Smooth muscle cell (in vitro differentiated cells): Measurements from ENCODE around the gene RPUSD1. TPM values are rescaled to one million over a fixed set of nuclear protein-coding genes. Genes with fewer than 3 reads are reported as not detected.

Experiments
- DNase-seq: peaks from one replicate; lab custom pipeline; 2025; ENCODE audit not compliant: unreplicated experiment; lab: John Stamatoyannopoulos, UW
- H2AFZ ChIP-seq: fragments of 200-600 bp; sonication (generic); 2 replicates; pipeline ENCODE4 v1.6.0; 2016; ENCODE audit warnings: antibody characterized with exemption, low read depth, mild to moderate bottlenecking
- H3F3A ChIP-seq: fragments of 200-600 bp; sonication (generic); 2 replicates; pipeline ENCODE4 v1.6.0; 2017; ENCODE audit warnings: antibody characterized with exemption, low read depth
- H3K27ac ChIP-seq: fragments of 200-600 bp; sonication (generic); 2 replicates; pipeline ENCODE4 v1.5.1; 2016; ENCODE audit warnings: low read depth, mild to moderate bottlenecking
- H3K27me3 ChIP-seq: fragments of 200-600 bp; sonication (generic); 2 replicates; pipeline ENCODE4 v1.6.1; 2016; ENCODE audit warnings: low read depth, mild to moderate bottlenecking
- H3K36me3 ChIP-seq: fragments of 200-600 bp; sonication (generic); 2 replicates; pipeline ENCODE4 v1.5.1; 2016; ENCODE audit warnings: low read depth
- H3K4me1 ChIP-seq: fragments of 200-600 bp; sonication (generic); 2 replicates; pipeline ENCODE4 v1.5.1; 2016; ENCODE audit warnings: low read depth
- H3K4me2 ChIP-seq: fragments of 200-600 bp; sonication (generic); 2 replicates; pipeline ENCODE4 v1.6.0; 2016; ENCODE audit warnings: mild to moderate bottlenecking
- H3K4me3 ChIP-seq: fragments of 200-600 bp; sonication (generic); 2 replicates; pipeline ENCODE4 v1.5.1; 2016; ENCODE audit warnings: mild to moderate bottlenecking
- H3K79me2 ChIP-seq: fragments of 200-600 bp; sonication (generic); 2 replicates; pipeline ENCODE4 v1.6.0; 2016; ENCODE audit warnings: low read depth, mild to moderate bottlenecking
- H3K9ac ChIP-seq: fragments of 200-600 bp; sonication (generic); 2 replicates; pipeline ENCODE4 v1.6.0; 2016; ENCODE audit warnings: low read depth
- H3K9me3 ChIP-seq: fragments of 200-600 bp; sonication (generic); replicated peaks from 2 replicates; pipeline ENCODE4 v1.5.1; 2016; ENCODE audit warnings: low read depth
- H4K20me1 ChIP-seq: fragments of 200-600 bp; sonication (generic); 2 replicates; pipeline ENCODE4 v1.6.0; 2016; ENCODE audit warnings: low read depth
- WGBS: methylation state at CpG from one replicate; pipeline ENCODE4 v1.1.7; 2016; ENCODE audit warnings: low lambda C conversion rate; 5-methylcytosine and 5-hydroxymethylcytosine counted together
- polyA plus RNA-seq: library from polyadenylated mRNA; unstranded; fragments of >200 nt; fragmentation: Nextera tagmentation; extraction: Ambion mirVana; gene quantifications from 2 replicates; pipeline ENCODE4 v1.2.1, GENCODE V29; 2016
- total RNA-seq: library from RNA; depleted of rRNA; stranded (reverse); fragments of >200 nt; gene quantifications from 2 replicates; pipeline ENCODE4 v1.2.3, GENCODE V29; 2014
- TF ChIP-seq, protein P1 (sequence below): fragments of 200-600 bp; sonication (generic); IDR thresholded peaks from 2 replicates; pipeline ENCODE4 v1.5.1; 2017; ENCODE audit warnings: borderline replicate concordance, mild to moderate bottlenecking, antibody characterized with exemption; ENCODE audit not compliant: insufficient read depth, poor library complexity, severe bottlenecking

The RPUSD1 gene
- total and polyA plus RNA-seq, 2 experiments from 2014 or later: 7.8 to 20.8 TPM

DNA sequence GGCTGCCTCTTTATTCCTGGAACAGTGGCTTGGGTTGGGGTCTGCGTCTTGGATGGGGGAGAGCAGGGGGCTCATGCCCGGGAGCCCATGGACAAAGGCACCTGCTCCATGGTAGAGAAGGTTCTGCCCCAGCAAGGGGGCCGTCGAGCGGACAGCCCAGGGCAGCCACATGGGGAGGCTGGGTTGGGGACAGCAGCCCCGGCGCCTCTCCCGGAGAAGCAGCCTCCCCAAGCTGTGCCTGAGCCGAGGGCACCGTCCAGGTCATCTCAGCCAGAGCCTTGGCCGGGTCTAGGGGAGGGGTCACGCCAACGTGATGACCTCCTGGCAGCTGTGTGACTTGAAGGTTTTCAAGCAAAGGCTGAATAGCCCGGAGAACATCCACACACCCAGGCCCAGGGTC, 45.2 kb upstream of the RPUSD1 start:
- no peak overlapping the region for H3K4me3 ChIP-seq
- H3K9ac ChIP-seq: no peak overlapping the region
- H3K79me2 ChIP-seq: no peaks in the 10 kb centered on the region
- no peak overlapping the region for H3K27ac ChIP-seq
- TF ChIP-seq, protein P1, sequence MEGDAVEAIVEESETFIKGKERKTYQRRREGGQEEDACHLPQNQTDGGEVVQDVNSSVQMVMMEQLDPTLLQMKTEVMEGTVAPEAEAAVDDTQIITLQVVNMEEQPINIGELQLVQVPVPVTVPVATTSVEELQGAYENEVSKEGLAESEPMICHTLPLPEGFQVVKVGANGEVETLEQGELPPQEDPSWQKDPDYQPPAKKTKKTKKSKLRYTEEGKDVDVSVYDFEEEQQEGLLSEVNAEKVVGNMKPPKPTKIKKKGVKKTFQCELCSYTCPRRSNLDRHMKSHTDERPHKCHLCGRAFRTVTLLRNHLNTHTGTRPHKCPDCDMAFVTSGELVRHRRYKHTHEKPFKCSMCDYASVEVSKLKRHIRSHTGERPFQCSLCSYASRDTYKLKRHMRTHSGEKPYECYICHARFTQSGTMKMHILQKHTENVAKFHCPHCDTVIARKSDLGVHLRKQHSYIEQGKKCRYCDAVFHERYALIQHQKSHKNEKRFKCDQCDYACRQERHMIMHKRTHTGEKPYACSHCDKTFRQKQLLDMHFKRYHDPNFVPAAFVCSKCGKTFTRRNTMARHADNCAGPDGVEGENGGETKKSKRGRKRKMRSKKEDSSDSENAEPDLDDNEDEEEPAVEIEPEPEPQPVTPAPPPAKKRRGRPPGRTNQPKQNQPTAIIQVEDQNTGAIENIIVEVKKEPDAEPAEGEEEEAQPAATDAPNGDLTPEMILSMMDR: no peak
- no peaks in the 10 kb centered on the region for H3K27me3 ChIP-seq
- no peak for DNase-seq
- H3K4me1 ChIP-seq: no peaks in the 10 kb centered on the region
- H3K4me2 ChIP-seq: no peak overlapping the region
- peaks cover 6% of the 10 kb centered on the region for H3K9me3 ChIP-seq
- no peaks in the 10 kb centered on the region for H3F3A ChIP-seq
- 86% methylated on average over 13 of the region's 14 CpGs for WGBS
- no peaks in the 10 kb centered on the region for H4K20me1 ChIP-seq
- no peak overlapping the region for H2AFZ ChIP-seq
- H3K36me3 ChIP-seq: no peaks in the 10 kb centered on the region

DNA sequence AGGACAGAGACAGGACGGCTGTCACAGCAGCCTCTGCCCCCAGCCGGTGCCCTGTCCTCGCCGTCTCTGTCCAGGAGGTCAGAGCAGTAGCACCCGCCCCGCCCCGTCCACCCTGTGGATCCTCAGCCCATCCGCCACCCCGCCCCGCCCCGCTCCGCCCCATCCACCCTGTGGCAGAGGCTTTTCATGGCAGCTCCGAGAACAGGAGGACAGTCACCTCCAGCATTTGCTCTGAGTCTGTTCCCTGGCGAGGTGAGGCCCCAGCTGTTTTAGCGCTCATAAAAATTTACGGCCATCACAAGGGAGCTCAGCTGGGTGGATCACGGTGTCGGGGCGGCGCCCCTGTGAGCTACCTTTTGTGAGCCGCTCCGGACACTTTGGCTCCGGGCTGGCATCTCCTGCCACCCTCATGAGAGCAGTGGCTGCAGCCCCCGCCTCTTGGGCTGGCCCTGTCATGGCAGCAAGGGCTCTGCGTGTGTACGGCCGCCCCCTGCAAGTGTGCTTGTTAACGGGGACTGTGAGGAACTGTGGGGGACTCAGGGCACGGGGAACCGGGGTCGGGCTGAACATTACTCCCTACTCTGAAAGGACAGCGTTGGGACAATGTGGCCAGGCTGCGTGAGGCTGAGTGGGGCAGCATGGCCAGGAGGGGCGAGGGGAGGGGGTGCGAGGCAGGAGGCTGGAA, 44.6 kb upstream of the RPUSD1 start:
- H3K4me2 ChIP-seq: no peak overlapping the region
- 92% methylated on average over 28 of the region's 35 CpGs for WGBS
- no peaks in the 10 kb centered on the region for H3K79me2 ChIP-seq
- H2AFZ ChIP-seq: no peak overlapping the region
- no peak for DNase-seq
- H3K4me3 ChIP-seq: no peak overlapping the region
- H4K20me1 ChIP-seq: no peaks in the 10 kb centered on the region
- TF ChIP-seq, protein P1: no peak
- H3K9me3 ChIP-seq: peaks cover 6% of the 10 kb centered on the region
- H3K4me1 ChIP-seq: no peaks in the 10 kb centered on the region
- no peaks in the 10 kb centered on the region for H3F3A ChIP-seq
- no peaks in the 10 kb centered on the region for H3K36me3 ChIP-seq
- H3K27me3 ChIP-seq: no peaks in the 10 kb centered on the region
- H3K27ac ChIP-seq: no peak overlapping the region
- H3K9ac ChIP-seq: no peak overlapping the region

DNA sequence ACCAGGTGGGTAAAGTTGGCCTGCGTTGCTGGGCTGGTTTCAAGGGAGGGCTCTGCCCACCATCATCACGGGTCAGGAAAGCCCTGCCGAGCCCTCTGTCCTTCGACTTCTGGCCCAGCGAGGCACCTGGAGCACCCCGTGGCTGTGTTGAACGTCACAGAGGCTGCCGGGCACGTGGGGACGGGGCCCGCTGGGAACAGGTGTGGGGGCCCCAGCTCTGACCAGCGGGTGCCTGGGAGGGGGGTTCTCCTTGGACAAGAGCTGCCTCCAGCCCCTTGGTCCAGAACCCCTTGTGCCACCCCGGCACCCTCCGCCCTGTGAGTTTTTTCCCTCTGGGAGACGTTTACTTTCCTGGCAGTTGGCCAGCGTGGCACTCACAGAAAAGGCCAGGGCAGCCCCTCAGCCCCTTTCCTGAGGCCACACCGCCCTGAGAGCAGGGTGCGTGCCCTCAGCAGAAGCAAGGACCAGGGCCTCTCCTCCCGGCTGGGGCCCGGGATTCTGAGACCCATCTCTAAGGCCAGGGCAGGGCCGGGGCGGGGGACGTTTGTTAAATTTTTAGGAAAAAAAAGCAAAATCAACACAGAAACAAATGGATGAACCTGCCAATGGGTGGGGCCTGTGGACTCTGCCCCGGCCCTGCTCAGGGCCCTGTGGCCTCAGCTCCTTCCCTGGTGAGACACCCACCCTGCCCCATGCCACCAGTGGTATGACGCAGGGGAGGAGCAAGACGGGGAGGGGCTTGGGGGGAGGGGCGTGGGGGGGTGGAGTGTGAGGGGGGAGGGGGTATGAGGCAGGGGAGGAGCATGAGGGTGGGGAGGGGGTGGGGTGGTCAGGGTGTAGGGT, 43.6 kb upstream of the RPUSD1 start:
- no peak overlapping the region for H3K4me2 ChIP-seq
- peaks cover 2% of the 10 kb centered on the region for H3K9me3 ChIP-seq
- no peaks in the 10 kb centered on the region for H3K36me3 ChIP-seq
- H4K20me1 ChIP-seq: no peaks in the 10 kb centered on the region
- TF ChIP-seq, protein P1: no peak
- no peak for DNase-seq
- H3K79me2 ChIP-seq: no peaks in the 10 kb centered on the region
- no peak overlapping the region for H3K4me3 ChIP-seq
- no peak overlapping the region for H3K27ac ChIP-seq
- H2AFZ ChIP-seq: no peak overlapping the region
- WGBS: 92% methylated on average over 26 of the region's 27 CpGs
- no peaks in the 10 kb centered on the region for H3K27me3 ChIP-seq
- H3F3A ChIP-seq: no peaks in the 10 kb centered on the region
- no peak overlapping the region for H3K9ac ChIP-seq
- no peaks in the 10 kb centered on the region for H3K4me1 ChIP-seq
